Occipital lobe (tissue), 2 donors: Measurements from ENCODE around the gene RASAL3. TPM values are rescaled to one million over a fixed set of nuclear protein-coding genes. Genes with fewer than 3 reads are reported as not detected.
"Not testable (repeated sequence)": the region's sequence is repeated elsewhere in the genome, so short reads cannot be mapped to it uniquely, and the experiment has no call there.

Experiments
- DNase-seq: peaks from one replicate; lab custom pipeline; 2025; lab: John Stamatoyannopoulos, UW
- total RNA-seq: library from RNA; depleted of rRNA; stranded (reverse); fragments of >200 nt; gene quantifications from one replicate; pipeline ENCODE4 v1.2.3, GENCODE V29; 2014

The RASAL3 gene
- total RNA-seq, 1 donor from 2014 or later = 0.47 TPM

DNA sequence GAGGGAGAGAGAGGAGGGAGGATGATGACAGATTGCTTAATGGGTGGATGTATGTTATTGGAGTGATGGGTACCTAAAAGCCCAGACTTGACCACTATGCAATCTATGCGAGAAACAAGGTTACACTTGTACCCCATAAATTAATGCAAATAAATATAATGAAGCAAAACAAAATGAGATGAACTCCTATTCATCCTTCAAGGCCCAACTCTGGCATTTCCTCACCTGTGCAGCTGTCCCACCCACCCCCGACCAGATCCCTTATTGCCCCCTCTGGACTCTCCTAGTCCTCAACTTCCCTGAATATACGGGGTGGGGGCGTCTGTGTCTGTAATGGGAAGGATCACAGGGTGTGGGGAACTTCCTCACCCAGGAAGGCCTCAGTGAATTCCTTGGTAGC, 10.8 kb upstream of the RASAL3 start:
- no peak for DNase-seq

DNA sequence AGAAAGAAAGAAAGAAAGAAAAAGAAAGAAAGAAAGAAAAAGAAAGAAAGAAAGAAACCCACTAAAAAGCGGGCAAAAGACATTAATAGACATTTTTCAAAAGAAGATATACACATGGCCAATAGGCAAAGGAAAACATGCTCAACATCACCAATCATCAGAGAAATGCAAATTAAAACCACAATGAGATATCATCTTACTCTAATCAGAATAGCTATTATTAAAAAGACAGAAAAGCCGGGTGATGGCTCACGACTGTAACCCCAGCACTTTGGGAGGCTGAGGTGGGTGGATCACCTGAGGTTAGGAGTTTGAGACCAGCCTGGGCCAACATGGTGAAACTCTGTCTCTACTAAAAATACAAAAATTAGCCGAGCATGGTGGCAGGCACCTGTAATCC, 9.5 kb upstream of the RASAL3 start:
- not testable (repeated sequence) for DNase-seq

DNA sequence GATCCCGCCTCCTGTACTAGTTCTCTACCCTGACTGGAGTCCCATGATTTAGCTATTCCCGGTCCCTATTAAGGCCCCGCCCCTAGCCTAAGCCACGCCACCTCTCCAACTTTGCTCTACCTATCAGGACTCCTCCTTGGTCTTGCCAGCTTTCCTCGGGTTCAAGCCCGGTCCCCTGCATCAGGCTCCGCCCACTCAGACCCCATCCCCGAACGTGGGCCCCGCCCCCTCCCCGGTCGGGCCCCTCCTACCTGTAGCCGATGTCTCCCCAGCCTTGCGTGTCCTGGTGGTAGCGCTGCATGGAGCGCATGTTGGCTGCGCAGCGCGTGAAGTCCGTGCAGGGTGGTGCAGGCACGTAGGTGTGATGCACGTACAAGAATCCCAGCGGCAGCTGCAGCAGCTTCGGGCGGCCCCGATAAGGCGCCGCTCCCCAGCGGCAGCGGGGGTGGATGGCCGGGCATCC, 7.3 kb upstream of the RASAL3 start:
- no peak for DNase-seq

DNA sequence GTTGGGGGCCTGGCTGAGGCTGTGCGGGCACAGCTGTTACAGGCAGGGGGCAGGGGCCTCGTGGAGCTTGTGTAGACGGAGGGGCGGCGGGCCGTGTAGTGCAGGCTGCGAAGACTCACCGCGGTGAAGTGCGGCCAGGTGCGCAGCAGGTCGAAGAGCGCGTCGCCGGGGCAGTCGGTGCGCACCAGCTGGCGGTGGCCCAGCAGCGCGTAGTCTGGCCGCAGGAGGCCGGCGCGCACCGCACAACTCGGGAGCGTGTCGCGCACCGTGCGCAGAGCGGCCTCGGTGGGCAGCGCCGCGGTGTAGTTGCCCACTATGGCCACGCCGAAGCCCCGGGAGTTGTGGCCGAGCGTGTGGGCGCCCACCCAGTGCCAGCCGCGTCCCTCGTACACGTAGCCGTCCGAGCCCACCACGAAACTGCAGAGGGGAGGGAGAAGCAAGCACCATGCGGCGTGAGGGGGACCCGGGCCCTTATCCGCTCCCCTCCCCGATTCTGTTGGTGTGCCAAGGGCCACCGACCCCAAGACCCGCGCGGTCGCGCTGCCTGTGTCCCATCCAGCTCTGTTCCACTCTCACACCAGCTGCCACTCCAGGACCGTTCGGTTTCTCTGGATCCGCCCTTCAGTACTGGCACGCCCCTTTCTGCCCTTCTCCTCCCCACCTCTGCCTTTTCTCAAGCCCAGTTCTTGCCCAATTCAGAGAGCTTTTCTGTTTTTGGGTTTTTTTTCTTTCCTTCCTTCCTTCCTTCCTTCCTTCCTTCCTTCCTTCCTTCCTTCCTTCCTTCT, 5.4 kb upstream of the RASAL3 start:
- DNase-seq = no peak

DNA sequence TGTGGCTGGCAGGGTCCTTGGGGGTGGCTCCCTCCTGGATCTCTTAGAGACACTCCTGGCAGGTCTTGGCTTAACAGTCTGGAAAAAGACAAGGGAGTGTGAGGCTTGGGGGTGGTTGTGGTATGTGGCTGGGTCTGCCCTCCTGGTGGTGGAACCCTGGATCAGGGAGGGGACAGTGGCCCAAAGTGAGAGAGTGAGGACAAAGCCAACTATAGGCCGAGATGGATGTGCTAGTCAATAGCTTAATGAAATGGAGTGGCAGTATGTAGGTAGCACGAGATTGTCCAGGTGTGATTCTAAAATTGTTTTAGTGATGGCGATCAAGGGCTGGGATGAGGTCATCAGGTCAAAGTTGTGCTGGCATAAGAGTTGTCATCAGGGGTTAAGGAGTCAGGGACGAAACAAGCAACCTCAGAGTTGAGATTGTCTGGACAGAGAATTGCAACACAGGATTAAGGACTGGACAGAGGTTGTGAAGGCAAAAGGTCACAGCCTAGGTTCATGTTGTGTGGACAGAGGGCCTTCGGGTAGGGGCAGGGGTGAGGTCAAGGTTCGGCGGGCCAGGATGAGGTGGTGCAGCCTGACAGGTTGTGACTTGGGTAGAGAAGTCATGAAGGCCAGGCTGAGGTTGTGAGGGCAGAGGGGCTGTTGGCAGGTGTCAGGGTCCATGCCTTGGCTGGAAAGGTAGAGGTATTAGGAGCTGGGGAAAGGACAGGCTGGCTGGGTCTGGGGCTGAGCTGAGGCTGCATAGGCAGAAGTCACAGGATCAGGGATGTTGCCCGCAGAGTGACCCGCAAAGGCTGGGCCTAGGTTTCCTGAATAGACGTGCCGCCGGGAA, 4.5 kb upstream of the RASAL3 start:
- DNase-seq = no peak

DNA sequence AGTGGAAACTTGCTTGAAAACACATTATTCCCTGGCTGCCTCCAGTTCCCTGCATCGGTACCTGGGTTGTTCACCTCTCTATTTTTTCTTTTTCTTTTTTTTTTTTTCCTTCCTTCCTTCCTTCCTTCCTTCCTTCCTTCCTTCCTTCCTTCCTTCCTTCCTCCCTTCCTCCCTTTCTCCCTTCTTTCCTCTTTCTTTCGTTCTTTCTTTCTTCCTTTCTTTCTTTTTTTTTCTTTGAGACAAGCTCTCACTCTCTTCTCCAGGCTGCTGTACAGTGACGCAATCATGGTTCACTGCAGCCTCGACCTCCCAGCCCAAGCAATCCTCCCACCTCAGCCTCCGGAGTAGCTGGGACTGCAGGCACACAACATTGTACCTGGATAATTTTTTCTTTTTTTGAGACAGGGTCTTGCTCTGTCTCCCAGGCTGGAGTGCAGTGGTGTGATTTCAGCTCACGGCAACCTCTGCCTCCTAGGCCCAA, 3.4 kb upstream of the RASAL3 start:
- DNase-seq = no peak

DNA sequence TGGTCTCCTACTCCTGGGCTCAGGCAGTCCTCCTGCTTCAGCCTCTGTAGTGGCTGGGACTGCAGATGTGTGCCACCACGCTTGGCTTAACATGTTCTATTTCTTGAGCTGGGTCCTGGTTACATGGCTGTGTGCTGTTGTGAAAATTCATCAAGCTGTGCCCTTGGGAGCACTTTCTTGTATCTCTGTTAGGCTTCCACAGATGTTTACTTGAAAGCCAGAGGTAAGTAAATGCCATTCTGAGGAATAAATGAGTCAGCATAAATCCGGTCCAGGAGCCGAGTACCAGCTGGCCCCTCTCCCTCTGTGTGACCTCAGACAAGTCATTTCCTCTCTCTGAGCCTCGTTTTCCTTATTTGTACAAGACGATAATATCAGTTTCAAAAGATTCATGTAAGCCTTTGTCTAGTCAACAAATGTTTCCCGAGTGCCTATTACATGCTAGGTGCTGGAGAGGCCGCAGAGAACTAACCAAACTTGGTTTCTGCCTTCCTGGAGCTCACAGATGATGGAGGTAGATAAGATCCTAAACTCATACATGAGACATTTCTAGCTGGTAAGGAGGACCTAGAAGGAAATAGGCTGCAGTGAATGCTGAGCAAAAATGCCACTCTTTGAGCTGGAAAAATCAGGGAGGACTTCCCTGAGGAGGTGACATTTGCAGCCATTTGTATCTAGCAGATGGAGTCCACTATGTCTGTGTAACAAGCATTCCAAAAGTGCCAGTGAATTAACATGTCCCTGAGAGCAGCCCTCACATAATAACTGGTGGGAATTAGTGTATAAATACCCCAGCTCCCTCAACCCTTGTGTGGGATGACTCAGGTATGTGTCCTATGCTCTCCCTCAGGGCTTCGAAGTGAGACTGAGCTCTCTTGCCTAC, 2.7 kb upstream of the RASAL3 start:
- no peak for DNase-seq

DNA sequence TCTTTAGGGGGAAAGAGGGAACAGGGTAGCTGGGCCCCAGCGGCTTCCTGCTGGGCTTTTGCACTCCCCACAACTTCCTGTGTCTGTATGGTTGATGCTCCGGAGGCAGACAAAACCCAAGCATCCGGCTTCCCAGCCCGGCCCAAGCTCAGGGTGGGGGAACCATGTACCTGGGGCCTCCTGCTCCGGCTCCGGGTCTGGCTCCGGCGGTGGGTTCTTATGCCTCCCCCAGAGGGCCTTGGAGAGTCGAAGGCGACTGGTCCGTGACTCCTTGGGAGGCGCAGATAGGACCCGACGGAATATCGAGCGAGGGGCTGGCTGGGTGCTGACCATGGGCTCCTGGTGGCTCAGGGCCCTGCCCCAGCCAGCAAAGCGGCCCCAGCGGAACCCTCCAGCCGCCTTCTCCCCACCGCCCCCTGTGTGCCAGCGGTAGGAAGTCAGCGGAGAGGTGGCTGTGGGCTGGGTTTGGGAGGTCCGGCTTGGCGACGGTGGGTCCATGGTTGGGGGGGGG, 428 bp downstream of the RASAL3 start:
- no peak for DNase-seq

DNA sequence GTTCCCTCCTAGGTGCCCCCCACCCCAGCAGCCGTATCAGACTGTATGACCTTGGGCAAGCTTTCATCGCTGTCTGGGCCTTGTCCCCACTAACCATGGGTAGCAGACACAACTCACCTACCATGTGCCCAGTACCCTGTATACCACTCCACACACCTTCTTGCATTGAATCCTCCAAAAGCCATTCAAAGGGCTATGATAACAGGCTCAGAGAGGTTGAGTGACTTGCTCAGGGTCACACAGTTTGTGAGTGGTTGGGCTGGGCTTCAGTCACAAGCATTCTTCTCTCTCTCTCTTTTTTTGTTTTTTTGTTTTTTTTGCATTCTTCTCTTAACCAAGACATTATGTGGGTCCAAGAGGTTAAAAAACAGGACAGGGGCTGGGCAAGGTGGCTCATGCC, 2.6 kb downstream of the RASAL3 start:
- DNase-seq = no peak

DNA sequence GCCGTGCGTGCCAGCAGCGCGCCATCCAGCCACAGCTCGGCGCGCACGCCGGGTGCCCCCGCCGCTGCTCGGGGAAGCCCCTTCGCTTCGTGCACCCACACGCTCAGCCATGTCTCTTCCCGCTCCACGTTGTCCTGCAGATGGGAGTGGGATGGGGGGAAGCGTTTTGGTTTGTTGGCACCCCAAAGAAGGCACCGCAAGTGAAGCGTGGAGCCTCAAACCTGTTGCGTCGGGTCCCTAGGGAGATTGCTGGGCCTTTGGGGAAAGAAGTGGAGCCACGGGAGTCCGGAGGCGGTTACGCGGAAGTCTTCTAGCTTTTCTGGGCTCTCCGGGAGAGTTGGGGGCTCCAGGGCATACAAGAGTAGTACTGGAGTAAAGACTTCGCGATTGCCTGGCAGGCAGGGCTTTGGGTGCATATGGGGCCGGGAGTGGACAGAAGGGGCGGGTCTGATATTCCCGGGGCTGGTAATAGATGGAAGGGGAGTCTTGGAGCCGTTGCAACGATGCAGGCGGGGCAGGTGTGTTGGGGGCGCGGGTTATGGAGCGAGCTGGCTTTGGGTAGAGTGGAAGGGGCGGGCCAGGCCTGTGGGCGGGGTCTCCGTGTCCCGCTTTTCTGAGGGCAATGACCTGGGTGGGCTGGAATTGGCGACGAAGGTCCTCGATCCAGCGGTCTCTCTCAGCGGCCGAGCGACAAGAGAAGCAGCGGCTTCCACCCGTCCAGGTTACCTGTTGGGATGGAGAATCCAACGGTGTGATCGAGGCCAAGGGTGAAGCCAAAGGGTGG, 6.5 kb downstream of the RASAL3 start:
- DNase-seq = no peak

DNA sequence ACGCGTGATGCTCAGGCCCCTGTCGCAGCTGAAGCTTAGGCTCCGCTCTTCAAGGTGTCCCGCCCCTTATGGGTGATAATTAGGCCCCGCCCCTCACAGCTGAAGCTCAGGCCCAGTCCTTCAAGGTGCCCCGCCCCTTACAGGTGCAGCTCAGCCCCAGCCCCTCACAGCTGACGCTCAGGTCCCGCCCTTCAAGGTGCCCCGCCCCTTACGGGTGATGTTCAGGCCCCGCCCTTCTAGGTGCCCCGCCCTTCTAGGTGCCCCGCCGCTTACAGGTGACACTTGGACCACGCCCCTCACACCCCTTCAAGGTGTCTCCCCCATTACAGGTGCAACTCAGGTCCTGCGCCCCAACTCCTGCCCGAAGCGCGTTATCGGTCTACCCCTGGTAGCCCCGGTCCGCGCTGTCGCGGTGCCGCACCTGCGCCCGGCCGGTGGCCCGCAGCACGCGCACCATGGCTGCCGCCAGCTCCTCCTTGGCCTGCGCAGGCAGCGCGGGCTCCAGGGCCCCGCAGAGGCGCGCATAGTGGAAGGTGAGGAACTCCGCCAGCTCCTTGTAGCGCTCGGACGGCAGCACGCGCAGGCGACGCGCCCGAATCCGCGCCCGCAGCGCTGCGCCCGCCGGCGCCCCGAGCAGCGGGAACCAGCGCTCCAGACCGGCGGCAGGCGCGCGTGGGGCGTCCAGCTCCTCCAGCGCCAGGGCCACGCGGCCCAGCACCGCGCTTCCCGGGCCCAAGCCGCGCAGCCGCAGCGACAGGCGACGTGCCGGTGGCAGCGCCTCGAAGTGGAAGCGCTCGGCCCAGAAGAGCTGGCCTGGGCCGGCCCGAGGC, 7.3 kb downstream of the RASAL3 start:
- DNase-seq = no peak

DNA sequence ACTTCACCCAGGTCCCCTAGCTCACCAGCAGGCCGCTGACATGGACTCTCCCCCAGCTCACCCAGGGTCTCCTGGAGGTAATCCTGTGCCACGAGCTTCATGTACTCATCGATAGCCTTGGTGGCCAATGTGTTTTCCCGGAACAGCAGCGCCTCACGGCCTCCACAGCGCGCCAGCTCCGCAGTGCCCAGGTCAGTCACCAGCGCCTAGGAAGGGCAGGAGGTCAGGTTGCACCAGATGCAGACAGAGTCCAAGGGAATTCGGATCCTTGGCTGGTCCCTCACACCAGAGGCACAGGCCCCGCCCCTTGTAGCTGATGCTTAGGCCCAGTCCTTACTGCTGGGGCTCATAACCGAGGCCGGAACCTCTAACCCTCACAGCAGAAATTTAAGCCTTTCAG, 7.9 kb downstream of the RASAL3 start:
- DNase-seq = no peak

DNA sequence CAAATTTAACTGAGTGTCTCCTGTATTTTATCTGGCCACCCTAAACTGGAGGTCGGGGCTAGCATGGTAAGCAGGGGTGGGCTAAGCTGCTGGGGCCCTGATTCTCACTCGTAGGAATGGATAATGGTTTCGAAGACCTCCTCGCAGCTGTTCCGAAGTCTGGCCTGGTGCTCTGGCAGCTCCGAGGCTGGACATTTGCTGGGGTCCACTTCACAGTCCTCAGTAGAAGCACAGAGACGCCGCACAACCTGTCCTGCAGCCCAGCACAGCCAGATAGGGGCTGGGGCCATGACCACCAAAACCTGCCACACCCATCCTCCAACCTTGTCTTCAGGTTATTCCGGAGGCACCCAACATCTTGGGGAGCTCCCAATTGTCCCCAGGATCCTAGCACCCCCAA, 8.3 kb downstream of the RASAL3 start:
- no peak for DNase-seq

DNA sequence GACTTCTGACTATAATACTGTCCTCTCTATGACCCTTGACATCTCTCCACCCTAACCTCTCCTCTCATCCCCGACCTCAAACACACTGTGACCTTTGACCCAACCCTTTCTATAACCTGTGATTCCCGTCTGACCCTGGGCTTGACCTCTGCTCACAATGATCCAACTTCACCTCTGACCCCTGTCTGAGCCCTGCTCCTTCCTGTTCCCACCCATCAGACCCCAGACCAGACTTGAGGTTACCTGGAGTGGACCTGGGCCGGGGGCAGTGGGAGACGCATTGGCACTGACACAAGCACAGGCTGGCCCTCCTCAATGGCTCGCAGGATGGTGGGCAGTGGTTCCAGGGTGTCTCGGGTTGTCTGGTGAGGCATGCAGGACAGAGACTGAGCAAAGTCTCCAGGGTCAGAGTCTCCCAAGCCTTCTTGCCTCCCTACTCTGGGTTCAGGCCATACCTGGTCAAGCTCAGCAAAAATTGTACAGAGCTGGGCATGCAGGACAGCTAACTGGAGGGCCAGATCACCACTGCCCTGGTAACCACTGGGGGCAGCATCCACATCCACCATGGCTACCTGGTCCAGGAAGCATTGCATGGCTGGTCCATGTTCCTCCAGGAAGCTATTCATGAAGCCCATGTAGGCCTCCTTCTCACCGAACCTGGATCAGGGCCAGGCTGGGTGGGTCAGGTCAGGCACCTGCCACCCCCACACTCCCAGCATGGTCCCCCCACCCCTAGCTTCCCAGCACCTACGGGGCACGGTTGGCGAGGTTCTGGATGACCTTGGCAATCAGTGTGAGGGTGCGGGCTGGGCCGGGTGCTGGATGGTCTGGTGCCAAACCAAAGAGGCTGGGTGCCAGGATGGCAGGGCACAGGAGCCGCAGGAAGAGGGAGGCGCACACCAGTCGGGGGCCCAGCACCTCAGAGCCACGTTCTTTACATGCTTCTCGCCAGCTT, 10.2 kb downstream of the RASAL3 start:
- no peak for DNase-seq

DNA sequence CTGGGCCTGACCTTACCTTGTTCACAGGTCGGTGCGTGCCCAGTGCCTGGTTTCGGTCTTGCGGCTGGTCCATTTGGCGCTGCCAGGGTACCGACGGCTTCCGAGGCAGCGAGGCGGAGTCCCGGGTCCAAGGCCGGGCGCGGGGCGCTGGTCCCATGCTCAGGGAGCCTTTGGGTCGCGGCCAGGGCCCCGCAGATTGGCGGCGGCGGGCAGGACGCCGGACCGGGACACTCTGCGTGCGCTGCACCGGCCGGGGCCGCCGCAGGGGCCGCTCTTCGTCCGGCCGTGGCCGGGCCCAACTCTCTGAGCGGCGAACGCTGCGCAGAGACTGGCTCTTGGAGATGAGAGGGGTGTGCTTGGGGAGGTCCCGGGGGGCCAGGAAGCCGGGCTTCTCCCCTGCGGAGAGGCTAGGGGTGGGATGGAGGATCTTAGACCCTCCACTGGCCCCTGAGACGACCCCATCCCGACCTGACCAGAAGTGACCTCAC, 11.2 kb downstream of the RASAL3 start:
- DNase-seq = no peak

DNA sequence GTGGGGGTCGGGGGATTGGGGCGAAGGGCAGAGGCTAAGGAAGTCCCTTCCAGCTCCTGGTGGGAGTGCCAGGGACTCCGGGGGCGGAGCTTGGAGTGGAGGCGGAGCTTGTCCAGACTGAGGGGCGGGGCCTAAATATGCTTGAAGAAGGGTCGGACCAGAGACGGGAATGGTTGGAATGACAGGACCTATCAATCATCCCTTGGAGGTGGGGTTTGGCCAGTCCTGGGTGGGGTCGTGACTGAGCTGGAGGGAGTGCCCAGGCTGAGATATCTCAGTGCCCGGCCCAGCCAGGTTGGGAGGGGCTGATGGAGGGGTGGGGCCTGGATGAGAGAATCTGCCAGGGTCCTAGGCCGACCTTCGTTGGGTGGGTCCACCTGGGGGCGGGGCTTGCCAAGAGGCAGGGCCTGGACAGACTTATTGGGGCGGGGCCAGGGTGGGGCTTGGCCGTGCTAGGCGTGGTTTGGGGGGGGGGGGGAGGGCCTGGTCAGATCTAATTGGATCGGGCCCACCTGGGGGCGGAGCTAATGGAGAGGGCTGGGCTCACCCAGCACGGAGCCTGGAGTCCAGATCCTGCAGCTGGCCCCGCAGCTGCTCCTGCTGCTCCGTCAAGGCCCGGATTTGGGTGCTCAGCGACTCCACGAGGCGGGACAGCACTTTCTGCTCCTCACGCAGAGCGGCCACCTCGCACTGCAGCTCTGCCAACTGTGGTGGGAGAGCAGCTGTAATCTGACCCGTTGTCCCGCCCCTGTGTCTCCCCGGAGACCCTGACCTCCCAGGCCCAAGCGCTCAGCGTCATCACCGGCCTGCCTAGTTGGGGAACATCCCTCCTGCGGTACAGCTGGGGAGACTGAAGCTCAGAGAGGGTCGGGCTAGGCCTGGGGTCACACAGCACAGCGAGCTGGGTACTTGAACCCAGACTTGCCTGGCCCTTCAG, 12.0 kb downstream of the RASAL3 start:
- peak; percentile 38 for DNase-seq

DNA sequence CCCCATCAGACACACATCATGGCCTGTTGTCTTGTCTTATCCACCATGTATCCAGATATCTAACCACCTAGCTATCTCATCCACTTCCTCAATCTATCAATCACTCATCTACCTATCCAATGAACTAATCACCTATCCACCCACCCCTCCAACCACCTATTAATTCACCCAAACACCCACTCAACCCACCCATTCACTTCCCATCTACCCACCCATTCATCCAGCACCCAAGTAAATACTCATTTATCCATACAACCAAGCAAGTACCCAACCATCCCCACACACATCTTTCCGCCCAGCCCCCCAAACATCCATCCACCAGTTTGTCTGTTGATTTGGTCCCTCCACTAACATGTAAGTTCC, 13.8 kb downstream of the RASAL3 start:
- no peak for DNase-seq
